ENCODE data around the gene IMMP2L.
"Not testable (repeated sequence)": the region's sequence is repeated elsewhere in the genome, so short reads cannot be mapped to it uniquely, and the experiment has no call there.

Gene IMMP2L

DNA sequence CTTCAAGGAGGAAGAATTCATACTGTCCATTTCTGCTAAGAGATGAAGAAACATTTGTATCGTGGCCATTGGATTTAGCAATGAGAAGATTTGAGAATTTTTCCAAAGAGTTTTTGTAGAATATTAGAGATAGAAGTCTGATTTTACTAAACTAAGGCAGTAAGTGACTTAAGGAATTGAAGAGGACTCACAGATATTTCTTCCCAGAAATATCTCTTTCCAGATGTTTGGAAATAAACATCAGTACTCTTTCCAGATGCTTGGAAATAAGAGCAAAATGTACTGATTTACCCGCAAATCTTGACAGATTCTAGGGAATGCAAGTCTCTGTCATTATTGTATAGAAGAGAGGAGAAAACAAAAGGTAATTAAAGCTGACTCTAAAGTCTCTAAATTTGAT, 91.3 kb downstream of the IMMP2L start:
- DNase-seq (ENCODE audit: low read depth in 2 of 3, low spot score in 2 of 3): no peak

DNA sequence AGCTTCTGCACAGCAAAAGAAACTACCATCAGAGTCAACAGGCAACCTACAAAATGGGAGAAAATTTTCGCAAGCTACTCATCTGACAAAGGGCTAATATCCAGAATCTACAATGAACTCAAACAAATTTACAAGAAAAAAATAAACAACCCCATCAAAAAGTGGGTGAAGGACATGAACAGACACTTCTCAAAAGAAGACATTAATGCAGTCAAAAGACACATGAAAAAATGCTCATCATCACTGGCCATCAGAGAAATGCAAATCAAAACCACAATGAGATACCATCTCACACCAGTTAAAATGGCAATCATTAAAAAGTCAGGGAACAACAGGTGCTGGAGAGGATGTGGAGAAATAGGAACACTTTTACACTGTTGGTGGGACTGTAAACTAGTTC, 92.4 kb downstream of the IMMP2L start:
- not testable (repeated sequence) for DNase-seq (ENCODE audit: low read depth in 2 of 3, low spot score in 2 of 3)

DNA sequence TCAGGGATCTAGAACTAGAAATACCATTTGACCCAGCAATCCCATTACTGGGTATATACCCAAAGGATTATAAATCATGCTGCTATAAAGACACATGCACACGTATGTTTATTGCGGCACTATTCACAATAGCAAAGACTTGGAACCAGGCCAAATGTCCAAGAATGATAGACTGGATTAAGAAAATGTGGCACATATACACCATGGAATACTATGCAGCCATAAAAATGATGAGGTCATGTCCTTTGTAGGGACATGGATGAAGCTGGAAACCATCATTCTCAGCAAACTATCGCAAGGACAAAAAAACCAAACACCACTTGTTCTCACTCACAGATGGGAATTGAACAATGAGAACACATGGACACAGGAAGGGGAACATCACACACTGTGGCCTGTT, 96.5 kb downstream of the IMMP2L start:
- not testable (repeated sequence) for DNase-seq (ENCODE audit: low read depth in 2 of 3, low spot score in 2 of 3)

DNA sequence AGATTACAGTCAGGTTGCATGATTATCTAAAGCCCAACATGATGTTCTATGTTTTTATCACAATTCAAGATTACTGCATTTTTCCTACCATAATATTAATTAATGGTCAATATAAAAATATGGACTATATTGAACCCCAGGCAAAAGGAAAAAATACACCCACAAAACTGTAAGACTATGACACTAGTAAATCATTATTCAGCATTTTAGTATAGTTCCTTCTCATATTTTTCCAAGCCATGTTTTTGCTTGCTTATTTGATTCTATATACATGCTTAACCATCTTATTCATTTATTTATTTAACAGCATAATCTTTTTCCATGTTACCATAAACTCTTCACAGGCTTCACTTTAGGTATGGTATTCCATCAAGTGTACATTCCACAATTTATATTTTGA, 101.6 kb downstream of the IMMP2L start:
- DNase-seq (ENCODE audit: low read depth in 2 of 3, low spot score in 2 of 3): no peak

DNA sequence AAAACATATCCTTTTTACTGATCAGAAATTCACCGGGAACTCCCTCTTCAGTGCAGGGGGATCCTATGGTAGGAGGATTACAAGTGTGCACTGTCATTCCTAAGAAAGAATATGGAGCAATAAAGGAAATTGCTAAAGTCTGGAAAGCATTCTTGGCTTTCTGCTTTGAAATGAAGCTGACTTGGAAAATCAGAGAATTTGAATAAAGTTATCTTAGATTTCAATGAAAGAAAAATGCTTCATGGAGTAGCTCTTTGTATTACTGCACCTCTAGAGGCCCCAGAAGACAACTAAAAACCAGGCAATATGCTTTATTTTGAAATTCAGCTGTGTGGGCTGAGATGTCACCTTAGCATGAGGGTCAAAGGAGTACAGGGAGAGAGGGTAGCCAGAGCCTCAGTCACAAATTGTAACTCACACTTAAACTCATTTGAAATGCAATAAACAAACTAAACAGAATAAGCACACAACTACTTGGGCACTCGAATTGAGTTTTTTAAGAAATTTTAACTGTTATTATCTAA, 102.5 kb downstream of the IMMP2L start:
- no peak for DNase-seq (ENCODE audit: low read depth in 2 of 3, low spot score in 2 of 3)

- DNase-seq (ENCODE audit: low read depth in 2 of 3, low spot score in 2 of 3): no peak
Observed at GRCh38 chr7:111459065-111459756, 103.1 kb downstream of the IMMP2L start.

GRCh38 chr7:111450705-111451104, 111.6 kb downstream of the IMMP2L start:
- not testable (repeated sequence) for DNase-seq (ENCODE audit: low read depth in 2 of 3, low spot score in 2 of 3)

DNA sequence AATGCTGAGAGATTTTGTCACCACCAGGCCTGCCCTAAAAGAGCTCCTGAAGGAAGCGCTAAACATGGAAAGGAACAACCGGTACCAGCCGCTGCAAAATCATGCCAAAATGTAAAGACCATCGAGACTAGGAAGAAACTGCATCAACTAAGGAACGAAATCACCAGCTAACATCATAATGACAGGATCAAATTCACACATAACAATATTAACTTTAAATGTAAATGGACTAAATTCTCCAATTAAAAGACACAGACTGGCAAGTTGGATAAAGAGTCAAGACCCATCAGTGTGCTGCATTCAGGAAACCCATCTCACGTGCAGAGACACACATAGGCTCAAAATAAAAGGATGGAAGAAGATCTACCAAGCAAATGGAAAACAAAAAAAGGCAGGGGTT, 114.8 kb downstream of the IMMP2L start:
- DNase-seq (ENCODE audit: low read depth in 2 of 3, low spot score in 2 of 3): not testable (repeated sequence)

GRCh38 chr7:111439977-111440376, 122.3 kb downstream of the IMMP2L start:
- DNase-seq (ENCODE audit: low read depth in 2 of 3, low spot score in 2 of 3): no peak

GRCh38 chr7:111438369-111439289, 123.7 kb downstream of the IMMP2L start:
- no peak for DNase-seq (ENCODE audit: low read depth in 2 of 3, low spot score in 2 of 3)

DNA sequence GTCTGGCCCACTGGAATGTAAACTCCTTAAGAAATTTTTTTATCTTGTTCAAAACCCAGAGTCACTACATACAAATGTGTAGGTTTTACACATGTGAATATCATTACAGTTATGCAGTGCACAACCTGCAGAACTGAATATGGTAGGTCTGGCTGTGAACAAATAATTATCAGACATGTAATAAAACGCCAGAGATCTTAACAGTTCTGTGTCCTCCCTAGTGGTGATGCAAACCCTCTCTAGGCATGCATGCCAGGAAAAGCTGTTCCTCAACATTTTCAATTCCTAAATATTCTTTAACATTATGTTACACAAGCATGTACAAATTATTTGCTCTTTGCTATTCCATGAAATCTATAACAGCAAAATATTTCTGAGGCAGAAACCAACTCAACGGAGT, 124.6 kb downstream of the IMMP2L start:
- DNase-seq (ENCODE audit: low read depth in 2 of 3, low spot score in 2 of 3): no peak

GRCh38 chr7:111436608-111437007, 125.7 kb downstream of the IMMP2L start:
- DNase-seq (ENCODE audit: low read depth in 2 of 3, low spot score in 2 of 3): no peak

- DNase-seq (ENCODE audit: low read depth in 2 of 3, low spot score in 2 of 3): no peak
Observed at GRCh38 chr7:111433426-111433825, 128.9 kb downstream of the IMMP2L start.

GRCh38 chr7:111429781-111430180, 132.5 kb downstream of the IMMP2L start:
- no peak for DNase-seq (ENCODE audit: low read depth in 2 of 3, low spot score in 2 of 3)

DNA sequence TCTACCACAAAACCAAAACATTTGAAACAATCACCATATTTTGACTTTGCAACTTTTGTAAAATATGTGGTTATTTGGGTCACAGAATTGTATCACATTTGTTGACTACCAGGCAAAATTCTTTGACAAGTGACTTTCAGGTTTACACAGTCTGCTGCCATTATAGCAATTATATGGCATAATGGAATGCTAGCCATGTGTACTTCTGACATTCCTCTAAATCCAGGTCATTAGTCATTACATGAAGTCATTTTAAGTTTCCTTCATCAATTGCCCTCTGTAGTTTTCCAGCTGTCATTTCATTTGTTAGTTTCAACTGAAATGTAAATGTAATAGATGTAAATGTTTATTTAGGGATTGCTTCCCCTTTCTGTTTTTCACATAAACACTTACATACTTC, 137.5 kb downstream of the IMMP2L start:
- no peak for DNase-seq (ENCODE audit: low read depth in 2 of 3, low spot score in 2 of 3)

- DNase-seq (ENCODE audit: low read depth in 2 of 3, low spot score in 2 of 3): no peak
Observed at GRCh38 chr7:111414374-111414773, 147.9 kb downstream of the IMMP2L start.

DNA sequence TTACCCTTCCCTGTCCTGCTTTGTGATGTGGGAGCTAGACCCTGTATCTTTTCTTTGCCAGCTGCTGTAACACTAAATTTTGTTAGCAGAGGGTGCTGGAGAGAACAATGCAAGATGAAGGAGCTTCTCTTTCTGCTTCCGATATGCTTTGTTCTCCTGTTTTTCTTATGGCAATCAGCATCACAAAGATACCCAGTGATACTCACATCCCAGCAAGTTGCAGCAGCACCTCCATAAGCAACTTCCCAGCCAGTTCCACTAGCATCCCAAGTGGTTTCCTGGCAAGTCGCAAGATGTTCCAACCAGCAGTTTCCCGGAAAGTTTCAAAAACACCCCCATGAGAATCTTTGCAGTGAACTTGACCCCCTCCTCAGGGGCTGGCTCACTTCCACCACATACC, 148.6 kb downstream of the IMMP2L start:
- no peak for DNase-seq (ENCODE audit: low read depth in 2 of 3, low spot score in 2 of 3)

DNA sequence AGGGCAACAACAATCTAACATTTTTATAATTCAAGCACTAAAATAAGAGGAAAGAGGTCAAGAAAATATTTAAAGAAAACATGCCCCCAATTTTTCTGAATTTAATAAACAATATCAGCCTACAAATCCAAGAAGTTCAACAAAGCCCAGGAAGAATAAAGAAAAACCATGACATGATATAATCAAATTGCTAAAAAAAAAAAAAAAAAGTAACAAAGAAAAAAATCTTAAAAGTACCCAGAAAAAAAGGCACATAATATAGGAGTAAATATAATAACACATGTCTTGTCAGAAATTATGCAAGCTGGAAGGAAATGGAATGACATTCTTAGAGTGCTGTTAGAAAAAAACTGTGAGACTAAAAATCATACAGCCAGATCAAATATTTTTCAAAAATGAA, 151.4 kb downstream of the IMMP2L start:
- no peak for DNase-seq (ENCODE audit: low read depth in 2 of 3, low spot score in 2 of 3)

- no peak for DNase-seq (ENCODE audit: low read depth in 2 of 3, low spot score in 2 of 3)
Observed at GRCh38 chr7:111409714-111410422, 152.4 kb downstream of the IMMP2L start.

DNA sequence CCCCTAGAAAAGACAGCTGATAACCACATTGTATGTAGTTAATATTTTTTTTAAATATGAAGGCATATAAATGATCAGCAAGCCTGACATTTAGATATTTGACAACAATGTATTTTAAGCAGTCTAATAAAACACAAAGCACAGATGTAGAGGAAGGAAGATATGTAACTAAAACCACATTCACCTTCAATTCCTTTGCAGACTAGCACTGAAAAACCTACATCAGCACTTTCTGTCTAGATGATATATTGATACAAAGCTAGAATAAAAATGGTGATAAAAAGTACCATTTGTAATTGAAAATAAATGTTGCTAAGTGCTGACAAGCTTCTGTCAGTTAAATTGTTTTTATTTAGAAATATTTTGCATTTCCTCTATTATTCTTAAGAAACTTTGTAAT, 153.6 kb downstream of the IMMP2L start:
- DNase-seq (ENCODE audit: low read depth in 2 of 3, low spot score in 2 of 3): no peak

DNA sequence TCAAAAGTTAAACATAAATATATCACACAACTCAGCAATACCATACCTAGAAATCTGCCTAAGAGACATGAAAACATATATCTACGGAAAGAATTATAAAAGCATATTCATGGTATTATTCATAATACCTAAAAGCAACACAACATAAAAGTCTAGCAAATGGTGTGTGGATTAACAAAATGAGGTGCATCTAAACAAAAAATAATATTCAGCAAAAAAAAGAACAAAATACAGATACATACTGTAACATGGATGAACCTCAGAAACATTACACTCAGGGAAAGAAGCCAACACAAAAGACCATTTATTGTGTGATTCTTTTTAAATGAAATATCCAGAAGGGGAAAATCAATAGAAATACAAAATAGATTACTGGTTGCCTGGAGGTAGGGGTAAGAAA, 155.0 kb downstream of the IMMP2L start:
- no peak for DNase-seq (ENCODE audit: low read depth in 2 of 3, low spot score in 2 of 3)

DNA sequence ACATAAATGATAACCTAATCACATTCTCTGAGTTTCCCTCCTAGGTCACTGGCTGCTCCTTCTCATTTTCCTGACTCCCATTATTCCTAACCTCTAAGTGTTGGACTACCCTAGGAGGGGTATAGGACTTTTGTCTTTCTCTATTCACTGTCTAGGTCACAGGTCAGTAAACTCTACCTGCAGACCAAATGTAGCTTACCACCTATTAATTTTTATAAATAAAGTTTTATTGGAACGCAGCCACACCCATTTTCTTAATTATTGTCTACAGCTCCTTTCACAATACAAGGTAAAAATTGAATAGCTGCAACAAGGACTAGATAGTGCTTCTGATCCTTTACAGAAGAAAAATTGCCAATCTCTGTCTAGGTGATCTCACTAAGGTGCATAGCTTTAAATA, 156.7 kb downstream of the IMMP2L start:
- DNase-seq (ENCODE audit: low read depth in 2 of 3, low spot score in 2 of 3): no peak

Data from activated CD8-positive, alpha-beta memory T cell treated with anti-CD3 and anti-CD28 coated beads for 48 hours (primary cell).